Heart left ventricle (tissue), 16 donors: Measurements from ENCODE around the gene EPB41L2. TPM values are rescaled to one million over a fixed set of nuclear protein-coding genes. Genes with fewer than 3 reads are reported as not detected.

ENCODE experiments used
- ATAC-seq, 4 donors: fragments of 200-7000 bp; cut with Tn5 transposase; one replicate each; pipeline ENCODE4 v1.9.1; 2020 to 2022; ENCODE audit warnings: moderate library complexity in 4 of 4, mild to moderate bottlenecking in 3 of 4, moderate number of reproducible peaks in 1 of 4
- DNase-seq, 5 donors: peaks; one replicate each; pipeline ENCODE4 v3.0.0-alpha.2; 2020
- H3K27ac ChIP-seq, 12 donors: fragments of 200-600 bp; sonication (generic) in 4 of 12; one replicate each; pipeline versions ENCODE4 v1.5.0 to v1.8.0; 2016 to 2022; ENCODE audit warnings: mild to moderate bottlenecking in 2 of 12
- H3K27me3 ChIP-seq, 9 donors: fragments of 200-600 bp; sonication (generic) in 2 of 9; one replicate each; pipeline versions ENCODE4 v1.5.1 to v1.8.0; 2016 to 2022; ENCODE audit warnings: mild to moderate bottlenecking in 3 of 9
- H3K36me3 ChIP-seq, 9 donors: fragments of 200-600 bp; sonication (generic) in 2 of 9; one replicate each; pipeline versions ENCODE4 v1.5.0 to v1.8.0; 2018 to 2022; ENCODE audit warnings: mild to moderate bottlenecking in 2 of 9
- H3K4me1 ChIP-seq, 12 donors: fragments of 200-600 bp; sonication (generic) in 4 of 12; one replicate each; pipeline versions ENCODE4 v1.5.0 to v1.8.0; 2016 to 2022; ENCODE audit warnings: mild to moderate bottlenecking in 3 of 12
- H3K4me3 ChIP-seq, 12 donors: fragments of 200-600 bp; sonication (generic) in 4 of 12; one replicate each; pipeline versions ENCODE4 v1.5.0 to v1.8.0; 2017 to 2022; ENCODE audit warnings: mild to moderate bottlenecking in 9 of 12, moderate library complexity in 4 of 12
- H3K9me3 ChIP-seq, 12 donors: fragments of 200-600 bp; sonication (generic) in 4 of 12; one replicate each; pipeline versions ENCODE4 v1.5.0 to v1.8.0; 2016 to 2022; ENCODE audit warnings: mild to moderate bottlenecking in 1 of 12
- CTCF ChIP-seq, 12 donors: fragments of 200-600 bp; sonication (generic) in 4 of 12; IDR thresholded peaks; one replicate each; pipeline versions ENCODE4 v1.5.0 to v1.8.0; 2018 to 2022; ENCODE audit warnings: antibody characterized with exemption in 12 of 12, mild to moderate bottlenecking in 5 of 12
- POLR2A ChIP-seq, 2 donors: fragments of 450-650 bp; IDR thresholded peaks; one replicate each; pipeline ENCODE4 v1.6.1; 2017; ENCODE audit warnings: antibody characterized with exemption in 2 of 2, mild to moderate bottlenecking in 2 of 2, moderate library complexity in 2 of 2
- WGBS, 4 donors: extraction: QIAGEN DNeasy Blood & Tissue Kit in 2 of 4; methylation state at CpG; one replicate each; pipeline versions ENCODE4 v1.1.5 to v1.1.7; 2013 to 2018; 5-methylcytosine and 5-hydroxymethylcytosine counted together
- intact Hi-C, 10 donors: fragments of 100-400 bp; cut with DNase I; formaldehyde crosslinking; loops; one replicate each; pipeline versions ENCODE4 v1.11.1 to v1.14.2; 2022
- polyA plus RNA-seq, 2 donors: library from polyadenylated mRNA; stranded (reverse); fragments of 200-250 nt; gene quantifications; one replicate each; pipeline ENCODE4 v1.2.3, GENCODE V29; 2013
- total RNA-seq, 9 donors: library from RNA; depleted of rRNA in 2 of 9; stranded (reverse); fragments of >200 nt in 2 of 9; fragmentation: NEBNext Ultra II Directional in 3 of 9; extraction: Animal tissue kit (Norgen Biotek cat#: 25700) in 3 of 9; gene quantifications; one replicate each; pipeline versions ENCODE4 v1.1.0 to v1.2.4, GENCODE V29; 2016 to 2023
- donor health status: ischemic (EF 13 %, LVEDD 7.1; RV severe dilation, severe dysfunction).
- donor health status: healthy with polysubstance abuse.
- donor health status: DM: no; HTN: yes; CAD: no.
- donor health status: DM: no; HTN: no; CAD: no.
- donor health status: ischemic (EF 25% LVEDD 6.9; RV normal size, moderate dysfunction).
- donor health status: ischemic (EF 25% LVEDD 5.7; RV mildly dilated, moderate dysfunction).
- donor health status: healthy.
- donor health status: DM: yes; HTN: yes; CAD: no.
- donor health status: ischemic (EF 35%, LVEDD 5.7; RV mildly dilated, moderate dysfunction).
- donor health status: nonischemic (EF 11% LVEDD 7.7; RV severe dilation, severe dysfunction).
- donor health status: DM: yes; HTN: yes; CAD: no.
- donor health status: PGD.
- donor health status: ischemic (EF 29% LVEDD 5.4; RV normal size, mild dysfunction).
- donor health status: nonischemic (EF 23%, LVEDD 6.1; RV moderate dilation, normal function).

EPB41L2 gene
- total and polyA plus RNA-seq, 11 donors, result 21.3 to 115 (median 51.9) TPM

DNA sequence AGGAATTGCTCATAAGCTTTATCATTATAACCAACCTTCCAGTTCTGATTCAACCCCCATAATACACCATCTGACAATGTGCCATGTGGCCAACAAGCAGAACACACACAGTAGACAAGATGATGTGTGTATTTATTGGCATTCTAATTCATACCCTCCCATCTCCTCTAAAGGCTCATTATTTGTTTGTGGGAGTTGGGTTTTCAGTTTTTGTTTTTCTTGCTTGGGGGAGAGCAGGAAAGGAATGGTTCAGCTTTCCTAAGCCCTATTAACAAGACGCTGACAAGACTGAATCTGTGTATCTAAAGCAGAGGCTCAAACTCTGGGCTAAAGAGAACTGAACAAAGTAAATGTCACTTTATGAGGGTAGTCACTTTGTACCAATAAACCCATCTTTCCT lies 36.8 kb downstream of the EPB41L2 start:
- peaks cover 0 to 34% (median 15%) of the 10 kb centered on the region in 12 donors for H3K4me1 ChIP-seq
- ATAC-seq, result no peak
- TF ChIP-seq POLR2A (IDR thresholded peaks at IDR 0.05), result no peak

GRCh38 chr6:131024565-131024964 lies 38.5 kb downstream of the EPB41L2 start:
- no peak overlapping the region for H3K4me3 ChIP-seq
- 92 to 97% (median 94%) methylated on average over 6 of the region's 6 CpGs for whole genome bisulfite sequencing, 4 donors
- H3K27me3 ChIP-seq, result no peaks in the 10 kb centered on the region
- no peaks in the 10 kb centered on the region for H3K9me3 ChIP-seq
- H3K27ac ChIP-seq, result no peak overlapping the region
- no peak for ATAC-seq
- H3K36me3 ChIP-seq, result no peaks in the 10 kb centered on the region
- peaks cover 0 to 24% (median 9%) of the 10 kb centered on the region in 12 donors for H3K4me1 ChIP-seq
- TF ChIP-seq POLR2A (IDR thresholded peaks at IDR 0.05), result no peak
- TF ChIP-seq CTCF (IDR thresholded peaks at IDR 0.05), result no peak
- DNase-seq, result no peak
- intact Hi-C loops, result no loop called here

More for the DNA sequence above, 36.8 kb downstream of the EPB41L2 start:
- Histone ChIP-seq H3K9me3 (no peaks in the 10 kb centered on the region), H3K27me3 (no peaks in the 10 kb centered on the region), H3K36me3 (no peaks in the 10 kb centered on the region), H3K27ac (no peak overlapping the region), H3K4me3 (no peak overlapping the region)
- 88 to 100% (median 95%) methylated on average over 1 of the region's 1 CpG for WGBS, 4 donors
- no peak for DNase-seq
- intact Hi-C loops, result loop anchor here in 1 of 10 donors (5.0 kb wide), 1 partner anchor 36 kb away; the partner anchor contains the start of gene EPB41L2

GRCh38 chr6:131023834-131024504 lies 39.1 kb downstream of the EPB41L2 start:
- H3K9me3 ChIP-seq, result no peaks in the 10 kb centered on the region
- intact Hi-C loops, result no loop called here
- peak in 1 of 4 donors; percentile 47 for ATAC-seq
- H3K4me3 ChIP-seq, result no peak overlapping the region
- no peaks in the 10 kb centered on the region for H3K27me3 ChIP-seq
- 45 to 68% (median 64%) methylated on average over 3 of the region's 3 CpGs for WGBS, 4 donors
- no peaks in the 10 kb centered on the region for H3K36me3 ChIP-seq
- H3K27ac ChIP-seq, result no peak overlapping the region
- H3K4me1 ChIP-seq, result peaks cover 0 to 19% (median 7%) of the 10 kb centered on the region in 12 donors
- TF ChIP-seq CTCF (IDR thresholded peaks at IDR 0.05) (no peak), POLR2A (IDR thresholded peaks at IDR 0.05) (no peak)
- no peak for DNase-seq

DNA sequence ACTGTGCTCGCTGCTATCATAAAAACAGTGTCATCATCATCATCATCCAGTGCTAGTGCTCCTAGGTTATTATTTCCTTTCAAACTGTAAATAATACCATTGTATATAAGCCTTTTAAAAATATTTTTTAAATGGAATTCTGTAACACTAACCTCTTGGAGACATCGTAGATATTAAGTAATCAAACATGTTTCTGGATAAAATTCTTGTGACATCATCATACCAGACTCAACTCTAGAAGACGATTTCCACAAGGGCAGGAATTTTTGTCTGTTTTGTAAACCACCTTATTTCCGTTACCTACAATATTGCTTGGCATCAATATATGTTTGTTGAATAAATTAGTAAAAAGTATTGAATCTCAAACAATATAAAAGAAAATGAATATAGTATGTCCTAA lies 40.4 kb downstream of the EPB41L2 start:
- Histone ChIP-seq H3K27me3 (no peaks in the 10 kb centered on the region), H3K36me3 (no peaks in the 10 kb centered on the region), H3K9me3 (no peaks in the 10 kb centered on the region), H3K4me3 (no peak overlapping the region), H3K27ac (no peak overlapping the region), H3K4me1 (peaks cover 0 to 16% (median 0%) of the 10 kb centered on the region in 12 donors)
- 65 to 76% (median 72%) methylated on average over 4 of the region's 4 CpGs for WGBS, 4 donors
- no peak for ATAC-seq
- no peak for DNase-seq
- intact Hi-C loops, result no loop called here
- TF ChIP-seq POLR2A (IDR thresholded peaks at IDR 0.05) (no peak), CTCF (IDR thresholded peaks at IDR 0.05) (no peak)
